GM15510 (cell line): ENCODE data around the gene PERM1.

Source experiments
- POLR2A ChIP-seq: IDR thresholded peaks from 3 replicates; pipeline ENCODE4 v1.6.1; 2011; ENCODE audit warnings: borderline replicate concordance; ENCODE audit not compliant: insufficient read length; ENCODE audit errors: extremely low read depth

The PERM1 gene

GRCh38 chr1:963746-964525, 18.0 kb downstream of the PERM1 start:
- TF ChIP-seq POLR2A: no peak

GRCh38 chr1:963301-963651, 18.6 kb downstream of the PERM1 start:
- TF ChIP-seq POLR2A: no peak

- no peak for TF ChIP-seq POLR2A
Observed at GRCh38 chr1:962381-963300, 19.3 kb downstream of the PERM1 start.

DNA sequence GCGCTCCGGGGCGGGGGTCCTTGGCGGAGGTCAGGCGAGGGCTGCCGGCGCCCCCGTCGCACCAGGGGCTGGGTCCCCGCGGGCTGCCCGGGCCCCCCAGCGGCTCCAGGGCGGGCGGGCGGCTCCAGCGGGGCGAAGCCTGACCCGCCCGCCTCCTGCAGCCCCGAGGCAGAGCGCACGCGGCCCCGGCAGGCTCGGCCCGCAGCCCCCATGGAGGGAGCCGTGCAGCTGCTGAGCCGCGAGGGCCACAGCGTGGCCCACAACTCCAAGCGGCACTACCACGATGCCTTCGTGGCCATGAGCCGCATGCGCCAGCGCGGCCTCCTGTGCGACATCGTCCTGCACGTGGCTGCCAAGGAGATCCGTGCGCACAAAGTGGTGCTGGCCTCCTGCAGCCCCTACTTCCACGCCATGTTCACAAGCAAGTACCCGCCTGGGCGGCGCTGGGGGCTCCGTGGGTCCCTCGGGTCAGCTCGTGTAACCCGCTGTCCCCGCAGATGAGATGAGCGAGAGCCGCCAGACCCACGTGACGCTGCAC, 20.7 kb downstream of the PERM1 start:
- no peak for TF ChIP-seq POLR2A

- peak; percentile 57 for TF ChIP-seq POLR2A
Observed at GRCh38 chr1:960363-961131, 21.3 kb downstream of the PERM1 start, which contains the start of gene KLHL17. Gene KLHL17, plus strand, starts transcription at chr1:960584. Its CDS starts 110 bp downstream, at chr1:960694.

DNA sequence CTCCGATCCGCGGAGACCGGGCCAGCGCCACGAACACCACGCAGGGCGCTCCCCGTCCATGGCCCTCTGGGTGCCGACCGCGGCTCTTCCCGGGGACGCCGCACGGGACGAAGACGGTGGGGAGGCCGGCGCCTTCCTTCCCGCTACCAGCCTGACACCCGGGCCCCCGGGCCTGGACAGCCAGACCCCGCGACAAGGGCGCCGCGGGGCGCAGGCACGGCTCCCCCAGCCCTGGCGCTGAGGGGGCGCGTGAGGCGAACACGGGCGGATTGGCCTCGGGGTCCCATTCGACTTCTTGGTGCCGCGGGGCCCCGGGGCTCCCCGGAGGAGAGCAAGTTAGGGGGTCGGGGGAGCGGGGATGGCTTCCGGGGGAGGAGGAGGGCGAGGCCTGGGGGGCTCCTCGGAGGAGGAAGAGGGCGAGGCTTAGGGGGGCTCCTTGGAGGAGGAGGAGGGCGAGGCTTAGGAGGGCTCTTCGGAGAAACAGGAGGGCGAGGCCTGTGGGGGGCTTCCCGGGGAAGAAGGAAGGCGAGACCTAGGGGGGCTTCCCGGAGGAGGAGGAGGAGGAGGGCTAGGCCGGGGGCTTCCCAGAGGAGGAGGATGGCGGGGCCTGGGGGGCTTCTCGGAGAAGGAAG, 22.0 kb downstream of the PERM1 start:
- TF ChIP-seq POLR2A: no peak

- peak; percentile 78 for TF ChIP-seq POLR2A
Observed at GRCh38 chr1:958823-959730, 22.8 kb downstream of the PERM1 start, which contains the start of gene NOC2L. Gene NOC2L, minus strand, starts transcription at chr1:959256. Its CDS starts 16 bp downstream, at chr1:959240.

DNA sequence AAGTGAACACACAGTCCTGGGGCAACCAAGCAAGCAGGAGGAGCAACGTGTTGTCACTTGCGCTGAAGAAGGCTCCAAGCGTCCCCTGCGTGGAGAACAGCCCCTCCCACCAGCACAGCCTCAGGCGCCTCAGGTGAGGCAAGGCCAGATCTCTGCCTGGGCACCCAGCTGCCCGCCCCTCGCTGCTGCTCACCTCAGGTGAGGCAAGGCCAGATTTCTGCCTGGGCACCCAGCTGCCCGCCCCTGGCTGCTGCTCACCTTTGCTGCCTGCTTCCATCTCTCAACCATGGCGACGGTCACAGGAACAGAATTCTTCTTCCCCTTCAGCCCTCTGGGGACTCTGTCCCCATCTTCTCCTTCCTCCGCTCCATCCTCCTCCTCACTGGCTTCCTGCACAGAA, 25.3 kb downstream of the PERM1 start:
- no peak for TF ChIP-seq POLR2A

GRCh38 chr1:955474-955873, 26.4 kb downstream of the PERM1 start:
- TF ChIP-seq POLR2A: no peak

DNA sequence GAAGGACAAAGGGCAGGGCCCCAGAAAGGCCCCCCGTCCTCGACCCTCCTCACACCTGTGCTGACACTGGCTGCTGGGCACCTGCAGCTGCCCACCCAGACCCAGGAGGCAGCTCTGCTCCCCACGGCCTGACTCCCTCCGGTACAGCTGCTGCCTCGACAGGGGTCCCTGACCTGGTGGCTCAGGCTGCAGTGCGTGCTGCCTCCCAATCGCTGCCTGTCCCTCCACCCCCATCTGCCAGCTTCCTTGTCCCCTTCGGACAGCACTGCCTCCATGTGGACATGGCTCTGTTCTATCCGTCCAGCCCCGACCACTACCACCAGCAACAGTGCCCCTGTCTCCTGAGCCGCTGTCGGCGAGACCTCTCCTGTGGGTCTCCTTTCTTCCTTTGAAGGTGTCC, 27.0 kb downstream of the PERM1 start:
- no peak for TF ChIP-seq POLR2A

DNA sequence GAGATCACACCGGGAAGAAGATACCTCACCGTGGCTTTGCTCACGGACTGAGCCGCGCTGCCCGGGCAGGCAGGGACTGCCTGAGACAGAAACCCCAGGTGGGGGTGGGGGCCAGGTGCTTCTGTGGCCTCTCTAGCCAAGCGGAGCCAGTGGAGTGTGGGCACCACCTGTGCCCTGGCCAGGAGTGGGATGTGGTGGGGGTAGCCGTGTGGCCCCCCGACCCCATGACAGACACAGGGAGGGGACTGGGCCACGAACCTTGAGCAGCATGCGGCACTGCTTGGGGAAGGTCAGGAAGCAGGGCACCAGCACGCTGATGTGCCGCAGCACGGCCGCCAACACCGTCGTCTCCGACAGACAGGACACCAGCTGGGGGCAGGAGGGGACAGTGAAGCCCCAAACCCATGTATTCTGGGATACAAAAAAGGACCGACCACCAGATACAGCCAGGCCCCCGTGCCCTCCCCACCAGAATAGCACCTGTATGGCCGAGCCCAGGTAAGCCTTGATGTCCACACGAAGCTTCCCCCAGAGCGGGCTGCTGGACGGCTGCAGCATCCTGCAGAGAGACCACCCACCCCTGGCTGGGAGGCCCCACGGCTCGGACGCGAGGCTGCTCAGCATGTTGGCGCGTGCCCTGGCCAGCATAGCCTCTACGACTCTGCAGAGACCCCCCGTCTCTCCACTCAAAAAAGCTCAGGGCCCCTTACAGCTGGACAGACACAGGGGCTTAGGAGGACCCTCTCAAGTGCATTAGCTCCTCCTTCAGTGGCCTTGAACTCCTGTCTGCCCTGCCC, 28.2 kb downstream of the PERM1 start:
- no peak for TF ChIP-seq POLR2A

DNA sequence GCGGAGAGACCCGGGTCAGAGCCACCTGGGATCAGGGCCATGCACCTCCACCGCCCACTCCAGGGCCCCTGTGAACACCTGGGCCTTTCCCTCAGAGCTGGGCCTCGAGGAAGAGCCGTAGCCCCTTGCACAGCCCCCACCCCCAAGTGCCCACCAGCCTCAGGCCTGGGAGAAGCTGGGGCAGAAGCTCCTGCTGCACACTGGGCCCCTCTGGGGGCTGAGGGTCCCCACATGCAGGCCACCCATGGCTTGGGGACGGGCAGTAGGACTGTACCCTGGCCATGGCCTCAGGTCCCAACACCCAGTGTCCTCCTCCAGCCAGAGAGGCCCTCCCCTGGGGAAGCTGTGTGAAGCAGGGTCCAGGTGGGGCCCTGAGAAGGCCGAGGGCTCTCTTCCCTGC, 29.3 kb downstream of the PERM1 start:
- no peak for TF ChIP-seq POLR2A
